Upper lobe of right lung (tissue), 1 donor: ENCODE measurements around the gene MLLT3. TPM values are rescaled to one million over a fixed set of nuclear protein-coding genes. Genes with fewer than 3 reads are reported as not detected.

Experiments used
- ATAC-seq: fragments of 200-7000 bp; cut with Tn5 transposase; one replicate; pipeline ENCODE4 v1.9.1; 2020; ENCODE audit warnings: mild to moderate bottlenecking, moderate library complexity
- DNase-seq: peaks from one replicate; pipeline ENCODE4 v3.0.0-alpha.2; 2020
- H3K27ac ChIP-seq: fragments of 200-600 bp; one replicate; pipeline ENCODE4 v1.8.0; 2022
- H3K27me3 ChIP-seq: fragments of 200-600 bp; one replicate; pipeline ENCODE4 v1.8.0; 2022; ENCODE audit warnings: mild to moderate bottlenecking
- H3K36me3 ChIP-seq: fragments of 200-600 bp; one replicate; pipeline ENCODE4 v1.8.0; 2022
- H3K4me1 ChIP-seq: fragments of 200-600 bp; one replicate; pipeline ENCODE4 v1.8.0; 2022
- H3K4me3 ChIP-seq: fragments of 200-600 bp; one replicate; pipeline ENCODE4 v1.8.0; 2022; ENCODE audit warnings: mild to moderate bottlenecking
- H3K9me3 ChIP-seq: fragments of 200-600 bp; one replicate; pipeline ENCODE4 v1.8.0; 2022
- CTCF ChIP-seq: fragments of 200-600 bp; IDR thresholded peaks from one replicate; pipeline ENCODE4 v1.8.0; 2022; ENCODE audit warnings: antibody characterized with exemption
- intact Hi-C: fragments of 100-400 bp; cut with DNase I; formaldehyde crosslinking; loops from one replicate; pipeline ENCODE4 v1.11.0; 2022
- total RNA-seq: library from RNA; stranded (reverse); fragmentation: NEBNext Ultra II Directional; extraction: Animal tissue kit (Norgen Biotek cat#: 25700); gene quantifications from one replicate; pipeline ENCODE4 v1.2.1, GENCODE V29; 2021
- donor health status: DM: no; HTN: yes; CAD: no; lungs with severe emphysema.

MLLT3 gene
- total RNA-seq, 1 donor from 2014 or later, result 15.4 TPM

- Histone ChIP-seq H3K4me3 (no peak overlapping the region), H3K9me3 (no peaks in the 10 kb centered on the region), H3K27me3 (no peaks in the 10 kb centered on the region), H3K27ac (no peak overlapping the region), H3K36me3 (no peaks in the 10 kb centered on the region), H3K4me1 (peaks cover 6% of the 10 kb centered on the region)
- intact Hi-C loops, result no loop called here
- DNase-seq (no peak), ATAC-seq (peak; percentile 23)
- TF ChIP-seq CTCF, result no peak
Observed at GRCh38 chr9:20511686-20512085, 110.6 kb downstream of the MLLT3 start.

GRCh38 chr9:20509466-20509865 is 112.8 kb downstream of the MLLT3 start:
- no peak for TF ChIP-seq CTCF
- H3K27ac ChIP-seq, result no peak overlapping the region
- H3K27me3 ChIP-seq, result no peaks in the 10 kb centered on the region
- H3K4me1 ChIP-seq, result peaks cover 6% of the 10 kb centered on the region
- no peaks in the 10 kb centered on the region for H3K9me3 ChIP-seq
- intact Hi-C loops, result no loop called here
- no peaks in the 10 kb centered on the region for H3K36me3 ChIP-seq
- ATAC-seq, result no peak
- no peak for DNase-seq
- no peak overlapping the region for H3K4me3 ChIP-seq

GRCh38 chr9:20508242-20508641 is 114.1 kb downstream of the MLLT3 start:
- H3K4me1 ChIP-seq, result peaks cover 6% of the 10 kb centered on the region
- no peaks in the 10 kb centered on the region for H3K36me3 ChIP-seq
- no peaks in the 10 kb centered on the region for H3K27me3 ChIP-seq
- intact Hi-C loops, result no loop called here
- ATAC-seq, result no peak
- no peak for TF ChIP-seq CTCF
- DNase-seq, result no peak
- H3K27ac ChIP-seq, result no peak overlapping the region
- H3K9me3 ChIP-seq, result no peaks in the 10 kb centered on the region
- no peak overlapping the region for H3K4me3 ChIP-seq

GRCh38 chr9:20507431-20507830 is 114.9 kb downstream of the MLLT3 start:
- intact Hi-C loops, result no loop called here
- H3K36me3 ChIP-seq, result no peaks in the 10 kb centered on the region
- no peak overlapping the region for H3K27ac ChIP-seq
- no peak for DNase-seq
- H3K27me3 ChIP-seq, result no peaks in the 10 kb centered on the region
- peaks cover 6% of the 10 kb centered on the region for H3K4me1 ChIP-seq
- no peak for ATAC-seq
- no peak for TF ChIP-seq CTCF
- no peaks in the 10 kb centered on the region for H3K9me3 ChIP-seq
- H3K4me3 ChIP-seq, result no peak overlapping the region

GRCh38 chr9:20506099-20506900 is 116.0 kb downstream of the MLLT3 start:
- H3K9me3 ChIP-seq, result no peaks in the 10 kb centered on the region
- no peak for ATAC-seq
- H3K36me3 ChIP-seq, result no peaks in the 10 kb centered on the region
- no peak overlapping the region for H3K27ac ChIP-seq
- H3K4me3 ChIP-seq, result no peak overlapping the region
- TF ChIP-seq CTCF, result no peak
- H3K4me1 ChIP-seq, result no peaks in the 10 kb centered on the region
- intact Hi-C loops, result no loop called here
- H3K27me3 ChIP-seq, result no peaks in the 10 kb centered on the region
- DNase-seq, result no peak

- intact Hi-C loops, result no loop called here
- no peak for ATAC-seq
- TF ChIP-seq CTCF, result no peak
- H3K4me3 ChIP-seq, result no peak overlapping the region
- no peak for DNase-seq
- H3K27ac ChIP-seq, result no peak overlapping the region
- H3K36me3 ChIP-seq, result no peaks in the 10 kb centered on the region
- H3K27me3 ChIP-seq, result no peaks in the 10 kb centered on the region
- no peaks in the 10 kb centered on the region for H3K9me3 ChIP-seq
- no peaks in the 10 kb centered on the region for H3K4me1 ChIP-seq
Observed at GRCh38 chr9:20505574-20505973, 116.7 kb downstream of the MLLT3 start.
